Measurements from ENCODE around the gene KCNMA1.
"Not testable (repeated sequence)": the region's sequence is repeated elsewhere in the genome, so short reads cannot be mapped to it uniquely, and the experiment has no call there.

KCNMA1 gene

DNA sequence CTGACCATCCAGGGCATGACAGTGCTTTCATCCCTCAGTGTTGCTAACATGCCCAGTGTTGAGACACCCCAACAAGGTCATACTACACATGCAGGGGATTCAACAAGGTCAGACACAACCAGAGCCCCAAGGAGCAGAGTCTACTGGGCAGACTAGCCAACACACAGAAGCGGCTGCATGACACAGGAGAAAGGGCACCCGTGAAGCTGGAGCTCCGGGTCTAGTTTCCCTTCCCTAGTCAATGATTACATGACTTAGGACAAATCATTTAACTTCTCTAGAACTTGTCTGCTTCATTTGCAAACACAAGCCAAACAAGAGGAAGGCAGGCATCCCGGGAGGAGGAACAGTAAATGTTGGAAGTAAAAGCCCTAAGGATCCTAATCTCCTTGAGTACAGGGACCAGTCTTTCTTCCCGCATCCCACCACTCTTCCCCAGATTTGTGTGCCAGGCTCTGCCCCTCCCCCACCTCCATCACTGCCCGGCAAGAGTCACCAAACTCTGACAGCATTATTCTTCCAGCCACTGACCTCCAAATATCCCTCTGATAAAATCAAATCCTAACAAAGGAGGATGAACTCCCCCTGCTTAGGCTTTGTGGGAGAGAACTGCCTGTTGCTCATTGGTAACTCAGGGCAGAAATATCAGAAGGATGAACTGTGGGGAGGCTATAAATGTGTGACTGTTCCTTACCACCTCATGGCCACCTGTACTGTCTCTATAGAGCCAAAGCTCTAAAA, 104.3 kb downstream of the KCNMA1 start:
- Mint-ChIP-seq H3K4me1 (ENCODE audit: low read depth) (no peaks in the 10 kb centered on the region), H3K9me3 (no peaks in the 10 kb centered on the region), H3K36me3 (ENCODE audit: low read depth) (no peaks in the 10 kb centered on the region), H3K27ac (no peak overlapping the region), H3K27me3 (ENCODE audit: low read depth) (peaks cover 5% of the 10 kb centered on the region), H3K4me3 (no peak overlapping the region)
- no peak for DNase-seq (ENCODE audit: low spot score)

DNA sequence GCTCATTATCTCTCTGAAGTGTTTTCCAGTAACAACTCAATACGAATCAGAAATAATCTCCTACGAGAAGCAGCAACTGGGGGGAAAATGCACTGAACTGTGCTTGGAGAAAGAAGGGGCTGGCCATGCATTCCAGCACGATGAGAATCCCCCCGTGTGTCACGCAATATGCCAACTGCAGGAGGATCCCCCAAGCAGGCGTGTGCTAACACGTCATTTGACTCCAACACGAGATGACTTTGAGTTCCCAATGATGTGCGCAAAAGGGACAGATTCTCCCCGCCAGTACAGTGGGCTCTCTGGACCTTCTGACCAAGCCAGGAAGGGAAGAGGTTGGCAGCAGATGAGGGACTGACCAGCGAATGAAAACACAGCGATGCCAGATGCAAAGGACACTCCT, 105.5 kb downstream of the KCNMA1 start:
- Mint-ChIP-seq H3K4me3 (no peak overlapping the region), H3K27me3 (ENCODE audit: low read depth) (peaks cover 5% of the 10 kb centered on the region), H3K4me1 (ENCODE audit: low read depth) (no peaks in the 10 kb centered on the region), H3K9me3 (no peaks in the 10 kb centered on the region), H3K36me3 (ENCODE audit: low read depth) (no peaks in the 10 kb centered on the region), H3K27ac (no peak overlapping the region)
- DNase-seq (ENCODE audit: low spot score), result no peak

DNA sequence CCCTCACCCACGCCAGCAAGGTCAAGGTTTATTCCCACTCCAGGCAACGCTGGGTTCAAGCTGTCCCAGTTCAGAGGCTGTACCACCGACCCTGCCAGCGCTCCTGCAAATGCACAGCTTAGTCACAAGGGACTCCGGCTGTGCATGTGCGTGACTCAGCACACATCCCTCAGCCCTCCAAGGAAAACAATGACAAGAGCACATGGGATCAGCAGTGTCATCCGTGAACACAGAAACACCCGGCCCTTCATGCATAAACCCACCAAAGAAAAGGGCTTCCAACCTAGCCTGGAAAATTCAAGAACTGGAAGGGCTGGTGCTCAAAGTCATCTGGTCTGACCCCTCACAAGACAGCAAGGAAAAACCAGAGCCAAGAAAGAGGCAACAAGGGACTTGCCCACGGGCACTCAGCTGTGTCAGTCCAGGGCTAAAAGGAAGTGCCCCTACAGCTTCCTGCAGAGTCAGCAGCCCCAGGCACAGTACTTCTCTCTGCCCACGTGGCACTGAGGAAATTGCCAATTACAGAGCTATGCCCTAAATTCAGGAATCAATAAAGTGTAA, 106.1 kb downstream of the KCNMA1 start:
- Mint-ChIP-seq H3K36me3 (ENCODE audit: low read depth) (no peaks in the 10 kb centered on the region), H3K27me3 (ENCODE audit: low read depth) (peaks cover 5% of the 10 kb centered on the region), H3K4me3 (no peak overlapping the region), H3K4me1 (ENCODE audit: low read depth) (no peaks in the 10 kb centered on the region), H3K27ac (no peak overlapping the region), H3K9me3 (no peaks in the 10 kb centered on the region)
- DNase-seq (ENCODE audit: low spot score), result no peak

DNA sequence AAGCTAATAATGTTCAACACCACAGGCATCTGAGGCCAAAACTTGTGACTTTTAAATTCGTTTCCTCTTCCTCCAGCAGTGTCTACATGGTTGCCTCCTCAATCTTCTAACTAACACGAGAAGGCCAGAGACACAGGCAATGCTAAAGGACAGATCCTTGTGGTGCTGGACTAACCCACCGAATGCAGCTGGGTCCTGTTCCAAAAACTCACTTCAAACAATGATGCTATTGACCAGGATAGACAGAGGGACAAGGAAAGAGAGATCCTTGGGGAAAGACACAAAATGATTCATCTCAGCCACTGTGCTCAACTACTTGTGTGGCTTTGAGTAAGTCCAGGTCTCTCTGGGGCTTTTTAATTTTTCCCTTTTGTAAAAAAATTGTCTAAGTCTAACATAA, 107.6 kb downstream of the KCNMA1 start:
- Mint-ChIP-seq H3K27ac (no peak overlapping the region), H3K4me3 (no peak overlapping the region), H3K27me3 (ENCODE audit: low read depth) (peaks cover 5% of the 10 kb centered on the region), H3K36me3 (ENCODE audit: low read depth) (no peaks in the 10 kb centered on the region), H3K4me1 (ENCODE audit: low read depth) (no peaks in the 10 kb centered on the region), H3K9me3 (no peaks in the 10 kb centered on the region)
- DNase-seq (ENCODE audit: low spot score), result no peak

DNA sequence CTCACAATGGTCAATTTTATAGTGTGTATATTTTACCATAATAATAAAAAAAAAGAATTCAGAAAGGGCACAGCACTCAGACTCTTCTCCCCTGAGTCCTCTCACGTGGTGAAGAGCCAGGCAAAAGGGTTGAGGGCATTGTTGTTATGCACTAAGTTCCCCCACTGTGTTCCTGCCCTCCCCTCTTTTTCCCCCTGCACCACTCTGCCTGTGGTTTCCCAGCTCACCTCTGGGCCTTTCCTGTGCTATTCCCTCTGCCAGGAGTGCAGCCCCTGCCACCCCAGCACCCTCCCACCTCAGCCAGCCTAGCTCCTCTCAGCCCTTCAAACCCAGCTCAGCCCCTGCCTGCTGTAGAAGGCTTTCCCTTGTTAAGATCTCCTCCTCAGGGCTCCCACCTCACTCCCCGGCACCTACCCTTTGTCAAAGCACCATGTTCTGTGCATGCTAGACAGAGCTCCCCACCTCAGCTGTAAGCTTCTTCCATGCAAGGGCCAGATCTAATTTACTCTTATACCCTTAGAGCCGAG, 108.5 kb downstream of the KCNMA1 start:
- Mint-ChIP-seq H3K4me3 (no peak overlapping the region), H3K36me3 (ENCODE audit: low read depth) (no peaks in the 10 kb centered on the region), H3K4me1 (ENCODE audit: low read depth) (no peaks in the 10 kb centered on the region), H3K27me3 (ENCODE audit: low read depth) (peaks cover 5% of the 10 kb centered on the region), H3K9me3 (no peaks in the 10 kb centered on the region), H3K27ac (no peak overlapping the region)
- DNase-seq (ENCODE audit: low spot score), result no peak

DNA sequence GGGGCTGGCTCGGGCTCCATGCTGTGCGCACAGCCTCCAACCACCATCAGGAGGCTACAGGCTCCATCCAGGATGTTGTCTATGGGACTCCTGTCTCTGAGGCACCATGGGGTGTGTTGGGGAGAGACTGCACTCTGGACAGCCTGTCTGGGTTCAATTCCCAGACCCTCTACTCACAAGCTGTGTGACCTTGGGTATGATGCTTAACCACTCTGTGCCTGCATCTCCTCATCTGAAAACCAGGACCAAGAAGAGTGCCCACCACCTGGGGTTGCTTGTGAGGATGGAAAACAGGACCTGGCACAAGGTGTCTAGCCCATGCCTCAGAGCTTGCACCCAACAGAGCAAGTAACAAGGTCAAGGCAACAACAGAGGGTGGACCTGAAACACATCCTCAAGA, 109.8 kb downstream of the KCNMA1 start:
- H3K36me3 Mint-ChIP-seq (ENCODE audit: low read depth), result no peaks in the 10 kb centered on the region

DNA sequence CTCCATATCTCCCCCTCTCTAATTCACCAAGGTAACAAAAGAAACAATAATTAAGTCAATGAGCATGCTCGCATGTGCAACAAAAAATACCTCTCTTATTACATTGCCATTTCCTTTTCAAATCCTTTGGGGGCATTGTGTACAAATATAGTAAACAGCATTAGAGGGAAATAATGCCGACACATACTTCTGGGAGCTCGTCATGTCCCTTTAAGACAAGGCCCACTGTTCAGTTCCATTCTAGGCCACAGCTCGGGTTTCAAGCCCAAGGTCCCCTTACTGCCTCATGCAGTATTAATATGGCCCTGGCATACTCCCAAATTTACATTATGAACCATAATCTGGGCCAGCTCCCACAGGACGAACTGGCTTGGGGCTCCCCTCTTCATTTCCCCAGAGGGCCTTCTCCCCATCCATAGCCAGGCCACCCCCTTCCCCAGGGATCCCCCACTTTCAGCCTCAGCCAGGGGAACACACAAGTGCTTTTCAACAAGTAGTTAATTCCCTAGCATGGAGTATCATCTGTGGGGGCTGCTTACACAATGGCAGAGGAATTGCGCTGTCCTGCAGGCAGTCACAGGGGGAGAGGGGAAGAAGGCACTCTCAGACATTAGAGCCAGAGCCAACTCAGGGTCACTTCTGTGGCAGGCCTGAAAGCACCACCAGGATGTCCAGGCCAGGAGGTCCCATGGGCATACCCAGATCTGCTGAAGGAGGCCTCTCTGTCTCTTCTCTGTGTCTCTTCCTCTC, 110.6 kb downstream of the KCNMA1 start:
- H3K36me3 Mint-ChIP-seq (ENCODE audit: low read depth), result no peaks in the 10 kb centered on the region
- H3K4me3 Mint-ChIP-seq, result no peak overlapping the region

More for the DNA sequence above, 109.8 kb downstream of the KCNMA1 start:
- H3K27ac Mint-ChIP-seq, result no peak overlapping the region
- H3K27me3 Mint-ChIP-seq (ENCODE audit: low read depth), result peaks cover 3% of the 10 kb centered on the region
- no peak overlapping the region for H3K4me3 Mint-ChIP-seq
- no peak for DNase-seq (ENCODE audit: low spot score)
- H3K4me1 Mint-ChIP-seq (ENCODE audit: low read depth), result no peaks in the 10 kb centered on the region
- no peaks in the 10 kb centered on the region for H3K9me3 Mint-ChIP-seq

DNA sequence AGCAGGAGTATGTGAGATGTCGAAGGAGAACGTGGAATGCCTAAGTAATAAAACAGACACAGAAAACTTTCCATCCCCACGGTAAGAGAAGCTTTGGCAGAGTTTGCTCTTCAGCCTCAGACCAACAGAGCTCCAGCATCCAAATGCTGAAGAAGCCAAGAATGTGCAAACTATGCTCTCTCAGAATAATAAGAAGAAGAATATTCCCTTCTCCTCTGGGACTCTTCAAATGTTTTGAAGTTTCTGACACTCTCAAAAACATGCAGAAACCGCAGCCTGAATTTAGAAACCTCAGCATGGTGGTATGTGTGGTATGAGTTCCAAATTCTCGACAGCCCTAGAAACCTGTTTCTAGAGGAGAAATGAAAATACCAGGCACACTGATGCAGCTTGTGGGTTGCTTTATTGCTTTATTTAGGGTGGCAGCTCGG, 113.3 kb downstream of the KCNMA1 start:
- Mint-ChIP-seq H3K4me1 (ENCODE audit: low read depth) (no peaks in the 10 kb centered on the region), H3K9me3 (no peaks in the 10 kb centered on the region), H3K27me3 (ENCODE audit: low read depth) (no peaks in the 10 kb centered on the region), H3K36me3 (ENCODE audit: low read depth) (no peaks in the 10 kb centered on the region), H3K4me3 (no peak overlapping the region), H3K27ac (no peak overlapping the region)
- DNase-seq (ENCODE audit: low spot score), result no peak

More for the DNA sequence above, 110.6 kb downstream of the KCNMA1 start:
- DNase-seq (ENCODE audit: low spot score), result no peak
- peaks cover 3% of the 10 kb centered on the region for H3K27me3 Mint-ChIP-seq (ENCODE audit: low read depth)
- no peaks in the 10 kb centered on the region for H3K9me3 Mint-ChIP-seq
- H3K27ac Mint-ChIP-seq, result no peak overlapping the region
- H3K4me1 Mint-ChIP-seq (ENCODE audit: low read depth), result no peaks in the 10 kb centered on the region

DNA sequence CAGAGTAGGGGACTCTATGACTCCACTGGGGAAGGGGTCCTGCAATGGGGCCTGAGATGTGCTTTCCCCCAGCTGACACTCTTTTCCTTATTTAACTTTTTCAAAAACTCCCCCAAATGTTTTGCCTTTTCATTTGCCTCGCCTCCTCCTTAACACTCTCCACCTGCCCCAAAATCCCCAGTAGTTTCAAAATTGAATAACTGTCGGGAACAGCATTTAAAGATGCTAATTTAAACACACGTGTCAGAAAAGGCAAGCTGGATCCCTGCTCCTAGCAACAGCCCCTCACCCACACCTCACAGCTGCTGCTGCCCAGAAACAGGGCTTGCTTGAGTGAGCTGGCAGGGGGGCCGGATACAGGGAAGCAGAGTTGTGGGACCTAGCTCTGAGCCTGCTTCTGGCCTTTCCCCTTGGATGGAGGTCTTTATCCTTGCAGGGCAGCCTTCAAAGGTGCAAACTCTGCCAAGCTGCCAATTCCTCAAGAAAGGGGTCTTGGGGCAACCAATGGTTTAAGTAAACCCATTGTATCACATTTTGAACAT, 115.3 kb downstream of the KCNMA1 start:
- no peaks in the 10 kb centered on the region for H3K36me3 Mint-ChIP-seq (ENCODE audit: low read depth)
- H3K27me3 Mint-ChIP-seq (ENCODE audit: low read depth), result no peaks in the 10 kb centered on the region
- no peaks in the 10 kb centered on the region for H3K9me3 Mint-ChIP-seq
- no peak for DNase-seq (ENCODE audit: low spot score)
- H3K4me3 Mint-ChIP-seq, result no peak overlapping the region
- H3K4me1 Mint-ChIP-seq (ENCODE audit: low read depth), result no peaks in the 10 kb centered on the region
- no peak overlapping the region for H3K27ac Mint-ChIP-seq

DNA sequence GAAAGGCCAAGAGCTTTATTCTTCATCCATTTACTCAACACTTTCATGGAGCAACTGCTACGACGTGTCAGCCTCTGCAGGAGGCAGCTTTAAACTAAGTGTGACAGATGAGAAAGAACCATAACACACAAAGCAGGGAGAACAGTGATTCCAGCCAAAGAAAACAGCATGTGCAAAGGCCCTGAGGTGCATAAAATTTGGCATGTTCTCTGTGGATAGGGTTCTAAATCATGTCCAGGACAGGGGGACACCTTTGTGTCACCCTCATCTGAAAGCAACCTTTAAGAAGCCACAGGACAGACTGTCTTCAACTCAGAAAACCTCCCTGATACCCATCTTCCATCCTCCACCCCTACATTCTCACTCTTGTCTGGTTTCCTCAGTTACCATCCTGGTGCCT, 116.6 kb downstream of the KCNMA1 start:
- no peaks in the 10 kb centered on the region for H3K27me3 Mint-ChIP-seq (ENCODE audit: low read depth)
- no peak overlapping the region for H3K27ac Mint-ChIP-seq
- DNase-seq (ENCODE audit: low spot score), result no peak
- no peak overlapping the region for H3K4me3 Mint-ChIP-seq
- no peaks in the 10 kb centered on the region for H3K36me3 Mint-ChIP-seq (ENCODE audit: low read depth)
- H3K9me3 Mint-ChIP-seq, result no peaks in the 10 kb centered on the region
- H3K4me1 Mint-ChIP-seq (ENCODE audit: low read depth), result no peaks in the 10 kb centered on the region

DNA sequence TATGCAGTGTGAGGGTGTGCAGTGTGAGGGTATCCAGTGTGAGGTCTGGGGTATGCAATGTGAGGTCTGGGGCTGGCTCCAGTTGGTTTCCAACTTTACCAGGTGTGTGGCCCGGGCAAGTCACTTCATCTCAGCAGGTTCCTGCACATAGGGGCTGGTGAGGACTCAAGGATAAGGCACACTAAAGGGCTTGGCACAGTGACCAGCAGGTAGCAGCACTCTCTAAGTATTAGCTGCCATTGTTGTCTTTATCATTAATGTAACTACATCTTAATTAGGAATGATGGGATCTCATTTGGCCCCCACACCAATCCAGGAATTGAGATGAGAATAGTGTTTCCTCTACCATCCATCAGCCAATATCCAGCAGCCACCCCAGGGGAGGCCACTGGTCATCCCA, 117.3 kb downstream of the KCNMA1 start:
- DNase-seq (ENCODE audit: low spot score), result no peak
- Mint-ChIP-seq H3K36me3 (ENCODE audit: low read depth) (no peaks in the 10 kb centered on the region), H3K4me3 (no peak overlapping the region), H3K9me3 (no peaks in the 10 kb centered on the region), H3K4me1 (ENCODE audit: low read depth) (no peaks in the 10 kb centered on the region), H3K27me3 (ENCODE audit: low read depth) (no peaks in the 10 kb centered on the region), H3K27ac (no peak overlapping the region)

DNA sequence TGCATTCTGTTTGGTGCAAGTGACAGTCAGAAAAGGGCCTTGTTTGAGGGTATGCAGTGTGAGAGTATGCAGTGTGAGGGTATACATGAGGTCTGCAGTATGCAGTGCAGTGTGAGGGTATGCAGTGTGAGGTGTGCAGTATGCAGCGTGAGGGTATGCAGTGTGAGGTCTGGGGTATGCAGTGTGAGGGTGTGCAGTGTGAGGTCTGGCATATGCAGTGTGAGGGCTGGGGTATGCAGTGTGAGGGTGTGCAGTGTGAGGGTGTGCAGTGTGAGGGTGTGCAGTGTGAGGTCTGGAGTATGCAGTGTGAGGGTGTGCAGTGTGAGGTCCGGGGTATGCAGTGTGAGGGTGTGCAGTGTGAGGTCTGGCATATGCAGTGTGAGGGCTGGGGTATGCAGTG, 117.8 kb downstream of the KCNMA1 start:
- H3K9me3 Mint-ChIP-seq; H3K27ac Mint-ChIP-seq; H3K27me3 Mint-ChIP-seq (ENCODE audit: low read depth); H3K36me3 Mint-ChIP-seq (ENCODE audit: low read depth); H3K4me3 Mint-ChIP-seq; H3K4me1 Mint-ChIP-seq (ENCODE audit: low read depth); DNase-seq (ENCODE audit: low spot score): not testable (repeated sequence)

DNA sequence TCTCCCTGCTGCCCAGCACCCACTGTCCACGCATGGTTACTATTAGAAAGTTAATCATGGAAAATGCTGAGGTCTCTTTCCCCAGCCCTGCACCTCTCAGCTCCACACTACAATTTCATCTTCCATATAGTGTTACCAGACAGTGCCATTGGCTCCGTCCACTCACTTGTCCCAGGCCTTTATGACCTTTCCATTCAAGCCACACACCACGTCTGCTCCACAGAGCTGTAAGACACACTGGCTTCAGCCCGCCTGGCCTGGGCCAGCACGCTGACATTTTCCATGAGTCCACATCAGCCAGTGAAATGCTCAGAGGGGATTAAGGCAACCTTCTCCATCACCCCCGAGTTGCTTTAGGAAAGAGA, 118.7 kb downstream of the KCNMA1 start:
- Mint-ChIP-seq H3K36me3 (ENCODE audit: low read depth) (no peaks in the 10 kb centered on the region), H3K4me1 (ENCODE audit: low read depth) (no peaks in the 10 kb centered on the region), H3K4me3 (no peak overlapping the region), H3K27me3 (ENCODE audit: low read depth) (no peaks in the 10 kb centered on the region), H3K27ac (no peak overlapping the region), H3K9me3 (no peaks in the 10 kb centered on the region)
- no peak for DNase-seq (ENCODE audit: low spot score)

DNA sequence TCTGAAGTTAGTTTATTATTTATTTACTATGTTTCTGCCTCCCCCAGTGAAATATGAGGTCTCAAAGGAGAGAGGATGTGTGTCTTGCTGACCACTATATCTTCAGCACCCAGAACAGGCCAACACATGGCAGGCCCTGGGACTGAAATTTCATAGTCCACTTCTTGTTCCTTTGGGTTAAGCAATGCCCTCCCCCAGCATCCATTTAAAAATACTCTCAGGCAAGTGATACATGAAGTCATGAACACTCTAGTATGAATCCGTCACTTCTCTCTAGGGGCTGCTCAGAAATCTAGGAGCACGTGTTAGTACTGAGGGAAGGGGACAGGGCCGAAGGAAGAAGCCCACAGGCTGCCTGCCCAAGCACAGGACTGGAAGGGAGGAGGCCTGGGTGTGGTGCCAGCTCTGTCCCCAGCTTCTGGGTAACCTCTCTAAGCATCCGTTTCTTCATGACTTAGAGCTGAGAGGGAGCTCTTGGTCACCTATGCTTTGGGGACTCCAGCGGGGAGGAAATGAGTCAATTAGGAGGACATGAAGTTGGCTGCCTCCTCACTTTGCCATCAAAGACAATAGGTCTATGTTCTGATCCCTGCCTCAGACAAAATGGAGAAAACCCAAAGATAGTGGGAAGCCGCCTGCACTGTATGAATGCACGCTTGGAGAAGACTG, 119.2 kb downstream of the KCNMA1 start:
- H3K27me3 Mint-ChIP-seq (ENCODE audit: low read depth), result no peaks in the 10 kb centered on the region
- no peak for DNase-seq (ENCODE audit: low spot score)
- no peak overlapping the region for H3K27ac Mint-ChIP-seq
- H3K36me3 Mint-ChIP-seq (ENCODE audit: low read depth), result no peaks in the 10 kb centered on the region
- no peaks in the 10 kb centered on the region for H3K9me3 Mint-ChIP-seq
- H3K4me3 Mint-ChIP-seq, result no peak overlapping the region
- H3K4me1 Mint-ChIP-seq (ENCODE audit: low read depth), result no peaks in the 10 kb centered on the region

All from T-helper 2 cell treated with Interferon-gamma antibody and Interleukin-4, amounts not matched to agents 5 μg/mL and 100 μg/mL, for 36 hours (primary cell).